Activated CD4-positive, alpha-beta T cell treated with anti-CD3 and anti-CD28 coated beads, Interleukin-2, amount 10 ng/mL, durations not matched to agents 7 days and 5 days (primary cell): ENCODE measurements around the gene ARHGAP22. TPM values are rescaled to one million over a fixed set of nuclear protein-coding genes. Genes with fewer than 3 reads are reported as not detected.

Experiments
- CTCF ChIA-PET: fragments of 350-600 bp; sonication (Branson Sonifier 250); formaldehyde crosslinking; loops from one replicate; lab custom pipeline; 2021; ENCODE audit warnings: antibody characterized with exemption; lab: Charles Lee
- POLR2A ChIA-PET: fragments of 350-600 bp; sonication (Branson Sonifier 250); formaldehyde crosslinking; loops from one replicate; lab custom pipeline; 2021; ENCODE audit warnings: antibody characterized with exemption; lab: Charles Lee
- DNase-seq: peaks from one replicate; pipeline ENCODE4 v3.0.0-alpha.2; 2020
- H3K27ac Mint-ChIP-seq: one replicate; pipeline ENCODE4 v1.8.0; 2021; ENCODE audit warnings: mild to moderate bottlenecking, moderate library complexity, mixed read lengths
- H3K27me3 Mint-ChIP-seq: one replicate; pipeline ENCODE4 v1.8.0; 2021; ENCODE audit warnings: mixed read lengths
- H3K36me3 Mint-ChIP-seq: one replicate; pipeline ENCODE4 v1.8.0; 2021; ENCODE audit warnings: low read depth, mixed read lengths
- H3K4me1 Mint-ChIP-seq: one replicate; pipeline ENCODE4 v1.8.0; 2021; ENCODE audit warnings: mixed read lengths
- H3K4me3 Mint-ChIP-seq: one replicate; pipeline ENCODE4 v1.8.0; 2021; ENCODE audit warnings: mild to moderate bottlenecking, moderate library complexity, mixed read lengths
- H3K9me3 Mint-ChIP-seq: one replicate; pipeline ENCODE4 v1.8.0; 2021; ENCODE audit warnings: mixed read lengths
- total RNA-seq, 2 experiments: library from RNA; stranded (reverse); gene quantifications; one replicate each; pipeline ENCODE4 v1.2.3, GENCODE V29; 2021

ARHGAP22 gene
- total RNA-seq, 2 experiments from 2014 or later = not detected

- H3K9me3 Mint-ChIP-seq = no peaks in the 10 kb centered on the region
Measured at GRCh38 chr10:48587101-48587500, 17.8 kb downstream of the ARHGAP22 start.

GRCh38 chr10:48582970-48583369, 21.9 kb downstream of the ARHGAP22 start:
- ChIA-PET POLR2A (no interaction called here), CTCF (no interaction called here)
- Mint-ChIP-seq H3K27me3 (peaks cover 9% of the 10 kb centered on the region), H3K27ac (no peak overlapping the region), H3K36me3 (no peaks in the 10 kb centered on the region), H3K4me3 (no peak overlapping the region), H3K4me1 (no peaks in the 10 kb centered on the region), H3K9me3 (no peaks in the 10 kb centered on the region)
- no peak for DNase-seq

More at GRCh38 chr10:48587101-48587500, 17.8 kb downstream of the ARHGAP22 start:
- H3K4me1 Mint-ChIP-seq = no peaks in the 10 kb centered on the region
- H3K27me3 Mint-ChIP-seq = peaks cover 1% of the 10 kb centered on the region
- DNase-seq = no peak
- no peak overlapping the region for H3K4me3 Mint-ChIP-seq
- no peaks in the 10 kb centered on the region for H3K36me3 Mint-ChIP-seq
- ChIA-PET CTCF (no interaction called here), POLR2A (no interaction called here)
- no peak overlapping the region for H3K27ac Mint-ChIP-seq

GRCh38 chr10:48580236-48580635, 24.6 kb downstream of the ARHGAP22 start:
- Mint-ChIP-seq H3K36me3 (no peaks in the 10 kb centered on the region), H3K27me3 (peaks cover 15% of the 10 kb centered on the region), H3K9me3 (no peaks in the 10 kb centered on the region), H3K4me3 (no peak overlapping the region), H3K27ac (no peak overlapping the region), H3K4me1 (no peaks in the 10 kb centered on the region)
- CTCF ChIA-PET = no interaction called here
- DNase-seq = no peak
- POLR2A ChIA-PET = no interaction called here

- POLR2A ChIA-PET = interaction anchor here (0.6 kb wide), 1 partner anchor 9 kb away, joined by 3 read pairs; no protein-coding TSS in a partner anchor
- Mint-ChIP-seq H3K27ac (no peak overlapping the region), H3K4me3 (no peak overlapping the region), H3K9me3 (no peaks in the 10 kb centered on the region), H3K4me1 (no peaks in the 10 kb centered on the region), H3K27me3 (peaks cover 15% of the 10 kb centered on the region), H3K36me3 (no peaks in the 10 kb centered on the region)
- DNase-seq = no peak
- CTCF ChIA-PET = no interaction called here
Measured at GRCh38 chr10:48579251-48579960, 25.5 kb downstream of the ARHGAP22 start.

DNA sequence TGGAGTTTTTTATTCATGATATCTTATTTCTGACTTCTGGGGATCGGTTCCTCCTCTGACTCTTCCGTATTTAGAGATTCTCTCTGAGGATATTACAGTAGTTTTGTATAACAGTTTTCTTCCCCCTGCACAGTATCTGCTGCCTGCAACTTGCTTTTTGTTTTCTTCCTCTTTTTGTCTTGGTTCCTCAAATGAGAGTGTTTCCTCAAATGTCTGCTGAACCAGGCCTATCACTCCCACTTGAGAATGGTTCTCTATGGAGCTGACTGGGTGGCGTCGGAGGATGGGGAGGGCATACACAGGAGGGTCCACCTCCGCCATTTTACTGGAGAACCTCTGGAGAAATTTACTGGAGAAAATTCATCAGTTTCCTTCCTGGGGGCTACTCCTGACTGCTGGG, 27.7 kb downstream of the ARHGAP22 start:
- DNase-seq = no peak
- Mint-ChIP-seq H3K27ac (no peak overlapping the region), H3K9me3 (no peaks in the 10 kb centered on the region), H3K27me3 (peaks cover 13% of the 10 kb centered on the region), H3K36me3 (no peaks in the 10 kb centered on the region), H3K4me1 (no peaks in the 10 kb centered on the region), H3K4me3 (no peak overlapping the region)
- ChIA-PET POLR2A (no interaction called here), CTCF (no interaction called here)

DNA sequence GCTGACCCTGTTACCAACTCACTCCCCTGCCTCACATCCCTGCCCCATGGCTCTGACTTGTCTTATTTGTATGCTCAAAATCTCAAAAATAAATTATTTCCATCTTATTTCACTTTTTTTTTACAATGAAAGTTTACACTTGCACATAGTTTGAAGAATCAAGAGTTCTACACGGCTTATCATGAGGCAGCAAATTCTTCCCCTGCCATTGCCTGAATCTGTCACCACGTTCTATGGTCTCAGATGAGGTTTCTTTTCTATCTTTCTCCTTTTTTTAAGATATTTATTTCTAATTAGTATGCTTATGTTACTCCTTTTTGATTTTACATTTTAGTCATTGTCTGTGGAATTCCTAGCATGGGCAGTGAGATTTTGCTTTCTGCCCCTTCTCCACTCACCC, 28.4 kb downstream of the ARHGAP22 start:
- no peak for DNase-seq
- ChIA-PET POLR2A (no interaction called here), CTCF (no interaction called here)
- Mint-ChIP-seq H3K36me3 (no peaks in the 10 kb centered on the region), H3K9me3 (no peaks in the 10 kb centered on the region), H3K4me3 (no peak overlapping the region), H3K4me1 (no peaks in the 10 kb centered on the region), H3K27me3 (peaks cover 13% of the 10 kb centered on the region), H3K27ac (no peak overlapping the region)

- H3K36me3 Mint-ChIP-seq = no peaks in the 10 kb centered on the region
- ChIA-PET CTCF (no interaction called here), POLR2A (no interaction called here)
- no peak overlapping the region for H3K27ac Mint-ChIP-seq
- H3K27me3 Mint-ChIP-seq = peaks cover 13% of the 10 kb centered on the region
- no peak for DNase-seq
- no peaks in the 10 kb centered on the region for H3K4me1 Mint-ChIP-seq
- no peaks in the 10 kb centered on the region for H3K9me3 Mint-ChIP-seq
- H3K4me3 Mint-ChIP-seq = no peak overlapping the region
Measured at GRCh38 chr10:48575901-48576300, 29.0 kb downstream of the ARHGAP22 start.

GRCh38 chr10:48574817-48575380, 30.0 kb downstream of the ARHGAP22 start:
- POLR2A ChIA-PET = no interaction called here
- H3K27me3 Mint-ChIP-seq = peaks cover 13% of the 10 kb centered on the region

GRCh38 chr10:48574322-48574796, 30.5 kb downstream of the ARHGAP22 start:
- Mint-ChIP-seq H3K4me1 (no peaks in the 10 kb centered on the region), H3K27ac (no peak overlapping the region), H3K36me3 (no peaks in the 10 kb centered on the region), H3K9me3 (no peaks in the 10 kb centered on the region), H3K27me3 (peaks cover 13% of the 10 kb centered on the region), H3K4me3 (no peak overlapping the region)
- ChIA-PET POLR2A (no interaction called here), CTCF (interaction anchor here (1.0 kb wide), 1 partner anchor 22 kb away, joined by 3 read pairs; no protein-coding TSS in a partner anchor)
- DNase-seq = no peak

More at GRCh38 chr10:48574817-48575380, 30.0 kb downstream of the ARHGAP22 start:
- CTCF ChIA-PET = interaction anchor here (1.0 kb wide), 1 partner anchor 23 kb away, joined by 3 read pairs; no protein-coding TSS in a partner anchor
- no peaks in the 10 kb centered on the region for H3K4me1 Mint-ChIP-seq
- DNase-seq = no peak
- H3K36me3 Mint-ChIP-seq = no peaks in the 10 kb centered on the region
- H3K9me3 Mint-ChIP-seq = no peaks in the 10 kb centered on the region
- H3K4me3 Mint-ChIP-seq = no peak overlapping the region
- H3K27ac Mint-ChIP-seq = no peak overlapping the region

DNA sequence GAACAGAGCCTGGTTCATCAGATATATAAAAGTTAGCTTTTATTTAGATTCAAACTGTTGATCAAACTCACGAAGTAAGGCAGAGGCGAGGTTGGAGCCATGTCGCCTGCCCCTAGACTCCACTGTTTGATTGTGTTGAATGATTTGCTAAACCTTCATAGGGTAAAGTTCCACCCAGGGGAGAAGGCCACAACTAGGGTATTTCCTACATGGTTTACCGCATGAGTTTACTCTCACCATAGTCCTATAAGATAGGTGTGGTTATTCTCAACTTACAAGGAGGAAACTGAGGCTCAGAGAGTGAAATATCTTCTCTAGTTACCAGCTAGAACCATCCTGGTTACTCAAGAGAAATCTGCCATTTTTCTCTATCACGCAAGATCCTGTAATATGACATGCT, 31.8 kb downstream of the ARHGAP22 start:
- H3K4me3 Mint-ChIP-seq = no peak overlapping the region
- H3K36me3 Mint-ChIP-seq = no peaks in the 10 kb centered on the region
- ChIA-PET CTCF (no interaction called here), POLR2A (no interaction called here)
- H3K4me1 Mint-ChIP-seq = no peaks in the 10 kb centered on the region
- H3K9me3 Mint-ChIP-seq = no peaks in the 10 kb centered on the region
- H3K27ac Mint-ChIP-seq = no peak overlapping the region
- peaks cover 6% of the 10 kb centered on the region for H3K27me3 Mint-ChIP-seq
- DNase-seq = no peak

DNA sequence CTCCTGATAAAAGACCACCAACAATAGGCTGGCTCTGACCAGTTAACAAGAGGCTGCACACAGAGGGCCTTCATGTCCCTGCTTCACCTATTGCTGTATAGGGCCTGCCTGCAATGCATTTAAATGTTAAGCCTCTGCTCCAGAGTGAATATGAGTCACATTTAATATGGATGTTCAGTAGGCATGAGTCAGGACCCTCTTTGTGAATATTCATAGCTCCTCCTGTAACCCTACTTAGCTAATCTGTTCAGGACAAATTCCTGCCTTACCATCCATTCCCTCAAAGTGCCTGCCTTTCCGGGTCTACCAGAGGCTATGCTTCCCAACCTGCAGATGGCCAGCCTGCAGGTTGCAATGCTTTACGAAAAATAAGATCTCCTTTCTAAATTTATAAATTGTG, 32.5 kb downstream of the ARHGAP22 start:
- Mint-ChIP-seq H3K4me1 (no peaks in the 10 kb centered on the region), H3K27me3 (peaks cover 5% of the 10 kb centered on the region), H3K9me3 (no peaks in the 10 kb centered on the region), H3K4me3 (no peak overlapping the region), H3K36me3 (no peaks in the 10 kb centered on the region), H3K27ac (no peak overlapping the region)
- ChIA-PET CTCF (no interaction called here), POLR2A (no interaction called here)
- DNase-seq = no peak

GRCh38 chr10:48568546-48568945, 36.3 kb downstream of the ARHGAP22 start:
- DNase-seq = no peak
- Mint-ChIP-seq H3K4me3 (no peak overlapping the region), H3K27ac (no peak overlapping the region), H3K4me1 (no peaks in the 10 kb centered on the region), H3K27me3 (peaks cover 8% of the 10 kb centered on the region), H3K36me3 (no peaks in the 10 kb centered on the region), H3K9me3 (no peaks in the 10 kb centered on the region)
- CTCF ChIA-PET = no interaction called here
- POLR2A ChIA-PET = no interaction called here

GRCh38 chr10:48568131-48568530, 36.7 kb downstream of the ARHGAP22 start:
- H3K27me3 Mint-ChIP-seq = peaks cover 8% of the 10 kb centered on the region
- no peaks in the 10 kb centered on the region for H3K9me3 Mint-ChIP-seq
- no peak overlapping the region for H3K27ac Mint-ChIP-seq
- CTCF ChIA-PET = no interaction called here
- POLR2A ChIA-PET = no interaction called here
- H3K36me3 Mint-ChIP-seq = no peaks in the 10 kb centered on the region
- H3K4me3 Mint-ChIP-seq = no peak overlapping the region
- H3K4me1 Mint-ChIP-seq = no peaks in the 10 kb centered on the region
- DNase-seq = no peak
